Esophagus squamous epithelium (tissue), 5 donors: Measurements from ENCODE around the gene UAP1L1. TPM values are rescaled to one million over a fixed set of nuclear protein-coding genes. Genes with fewer than 3 reads are reported as not detected.

Experiments
- DNase-seq: peaks from one replicate; lab custom pipeline; 2025; lab: John Stamatoyannopoulos, UW
- H3K27ac ChIP-seq, 4 donors: fragments of 200-600 bp; sonication (generic); one replicate each; pipeline ENCODE4 v1.5.1; 2016 to 2019; ENCODE audit warnings: mild to moderate bottlenecking in 1 of 4
- H3K27me3 ChIP-seq, 4 donors: fragments of 200-600 bp; sonication (generic); 1 replicate in 3 of 4; 2 replicates in 1 of 4; pipeline versions ENCODE4 v1.5.1 to v1.6.0; 2017 to 2021; ENCODE audit warnings: antibody characterized with exemption in 1 of 4
- H3K36me3 ChIP-seq, 3 donors: fragments of 200-600 bp; sonication (generic); one replicate each; pipeline ENCODE4 v1.5.1; 2016 to 2019
- H3K4me1 ChIP-seq, 3 donors: fragments of 200-600 bp; sonication (generic); one replicate each; pipeline ENCODE4 v1.5.1; 2017 to 2019
- H3K4me3 ChIP-seq, 4 donors: fragments of 200-600 bp; sonication (generic); 1 replicate in 3 of 4; 2 replicates in 1 of 4; pipeline ENCODE4 v1.5.1; 2016 to 2019; ENCODE audit warnings: mild to moderate bottlenecking in 2 of 4, moderate library complexity in 1 of 4
- H3K9me3 ChIP-seq, 3 donors: fragments of 200-600 bp; sonication (generic); one replicate each; pipeline ENCODE4 v1.5.1; 2016 to 2019
- POLR2A ChIP-seq, 4 donors: fragments of 450-650 bp; IDR thresholded peaks; one replicate each; pipeline ENCODE4 v1.6.1; 2017; ENCODE audit warnings: antibody characterized with exemption in 4 of 4, mild to moderate bottlenecking in 4 of 4, moderate library complexity in 3 of 4
- WGBS, 2 donors: methylation state at CpG; one replicate each; pipeline ENCODE4 v1.1.5; 2018; 5-methylcytosine and 5-hydroxymethylcytosine counted together
- intact Hi-C: fragments of 100-400 bp; cut with DNase I; formaldehyde crosslinking; loops from one replicate; pipeline ENCODE4 v1.15.0; 2022
- total RNA-seq, 4 donors: library from RNA; depleted of rRNA; stranded (reverse); fragments of >200 nt; gene quantifications; one replicate each; pipeline ENCODE4 v1.1.0, GENCODE V29; 2016
- TF ChIP-seq, protein P1 (sequence below), 6 experiments: fragments of 450-650 bp in 4 of 6; fragments of 200-600 bp in 2 of 6; sonication (generic) in 2 of 6; IDR thresholded peaks; one replicate each; pipeline ENCODE4 v1.5.1; 2016 to 2019; ENCODE audit warnings: antibody characterized with exemption in 6 of 6, mild to moderate bottlenecking in 4 of 6, moderate library complexity in 4 of 6
- donor health status: DM: yes; HTN: yes; CAD: no.

Gene UAP1L1, protein sequence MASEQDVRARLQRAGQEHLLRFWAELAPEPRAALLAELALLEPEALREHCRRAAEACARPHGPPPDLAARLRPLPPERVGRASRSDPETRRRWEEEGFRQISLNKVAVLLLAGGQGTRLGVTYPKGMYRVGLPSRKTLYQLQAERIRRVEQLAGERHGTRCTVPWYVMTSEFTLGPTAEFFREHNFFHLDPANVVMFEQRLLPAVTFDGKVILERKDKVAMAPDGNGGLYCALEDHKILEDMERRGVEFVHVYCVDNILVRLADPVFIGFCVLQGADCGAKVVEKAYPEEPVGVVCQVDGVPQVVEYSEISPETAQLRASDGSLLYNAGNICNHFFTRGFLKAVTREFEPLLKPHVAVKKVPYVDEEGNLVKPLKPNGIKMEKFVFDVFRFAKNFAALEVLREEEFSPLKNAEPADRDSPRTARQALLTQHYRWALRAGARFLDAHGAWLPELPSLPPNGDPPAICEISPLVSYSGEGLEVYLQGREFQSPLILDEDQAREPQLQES
- 1 to 10 TPM; 2.2 to 4.7 (median 3.7) TPM for total RNA-seq

DNA sequence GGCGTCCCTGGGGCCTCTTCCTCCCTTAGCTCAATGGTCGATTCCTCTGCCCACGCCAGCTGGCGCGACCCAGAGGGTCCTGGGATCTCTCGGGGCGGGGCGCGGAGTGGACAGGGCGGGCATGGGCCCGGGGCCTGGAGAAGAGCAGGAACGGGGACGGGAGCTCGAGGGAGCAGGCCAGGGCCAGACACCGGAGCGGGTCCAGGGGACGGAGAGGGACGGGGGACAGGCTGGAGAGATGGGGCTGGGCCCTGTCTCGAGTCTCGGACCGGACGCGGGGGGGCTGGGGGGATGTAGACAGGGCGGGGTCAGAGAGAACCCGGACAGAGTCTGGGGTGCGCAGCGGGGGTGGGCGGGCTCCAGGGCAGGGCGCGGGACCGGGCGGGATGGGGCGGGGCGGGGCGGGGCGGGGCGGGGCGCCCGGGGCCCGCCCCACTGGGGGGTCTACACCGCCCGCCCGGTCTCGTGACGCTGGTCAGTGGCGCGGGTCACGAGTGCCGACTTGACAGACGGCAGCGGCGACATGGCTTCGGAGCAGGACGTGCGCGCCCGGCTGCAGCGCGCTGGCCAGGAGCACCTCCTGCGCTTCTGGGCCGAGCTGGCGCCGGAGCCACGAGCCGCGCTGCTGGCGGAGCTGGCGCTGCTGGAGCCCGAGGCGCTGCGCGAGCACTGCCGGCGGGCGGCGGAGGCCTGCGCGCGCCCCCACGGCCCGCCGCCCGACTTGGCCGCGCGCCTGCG, at the start of gene UAP1L1:
Gene UAP1L1 (plus strand): TSS at position 508 of the 738 bp plus-strand sequence. CDS start 16 bp downstream, at position 524.
- Histone ChIP-seq H3K27ac (peak within 1 kb of the TSS; percentile 45 to 83 (median 76)), H3K36me3 (peaks cover 7 to 37% (median 9%) of the 10 kb centered on the region in 3 donors), H3K27me3 (no peaks in the 10 kb centered on the region), H3K4me1 (peaks cover 18 to 43% (median 22%) of the 10 kb centered on the region in 3 donors), H3K4me3 (peak within 1 kb of the TSS; percentile 44 to 92 (median 60)), H3K9me3 (no peaks in the 10 kb centered on the region)
- WGBS, 2 donors: no CpG with 5 or more reads among the region's 87 CpGs
- no peak for DNase-seq
- TF ChIP-seq, protein P1, sequence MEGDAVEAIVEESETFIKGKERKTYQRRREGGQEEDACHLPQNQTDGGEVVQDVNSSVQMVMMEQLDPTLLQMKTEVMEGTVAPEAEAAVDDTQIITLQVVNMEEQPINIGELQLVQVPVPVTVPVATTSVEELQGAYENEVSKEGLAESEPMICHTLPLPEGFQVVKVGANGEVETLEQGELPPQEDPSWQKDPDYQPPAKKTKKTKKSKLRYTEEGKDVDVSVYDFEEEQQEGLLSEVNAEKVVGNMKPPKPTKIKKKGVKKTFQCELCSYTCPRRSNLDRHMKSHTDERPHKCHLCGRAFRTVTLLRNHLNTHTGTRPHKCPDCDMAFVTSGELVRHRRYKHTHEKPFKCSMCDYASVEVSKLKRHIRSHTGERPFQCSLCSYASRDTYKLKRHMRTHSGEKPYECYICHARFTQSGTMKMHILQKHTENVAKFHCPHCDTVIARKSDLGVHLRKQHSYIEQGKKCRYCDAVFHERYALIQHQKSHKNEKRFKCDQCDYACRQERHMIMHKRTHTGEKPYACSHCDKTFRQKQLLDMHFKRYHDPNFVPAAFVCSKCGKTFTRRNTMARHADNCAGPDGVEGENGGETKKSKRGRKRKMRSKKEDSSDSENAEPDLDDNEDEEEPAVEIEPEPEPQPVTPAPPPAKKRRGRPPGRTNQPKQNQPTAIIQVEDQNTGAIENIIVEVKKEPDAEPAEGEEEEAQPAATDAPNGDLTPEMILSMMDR (IDR thresholded peaks at IDR 0.05): no peak
- TF ChIP-seq POLR2A (IDR thresholded peaks at IDR 0.05): peak in 1 of 4 donors; percentile 67
- intact Hi-C loops: no loop called here

DNA sequence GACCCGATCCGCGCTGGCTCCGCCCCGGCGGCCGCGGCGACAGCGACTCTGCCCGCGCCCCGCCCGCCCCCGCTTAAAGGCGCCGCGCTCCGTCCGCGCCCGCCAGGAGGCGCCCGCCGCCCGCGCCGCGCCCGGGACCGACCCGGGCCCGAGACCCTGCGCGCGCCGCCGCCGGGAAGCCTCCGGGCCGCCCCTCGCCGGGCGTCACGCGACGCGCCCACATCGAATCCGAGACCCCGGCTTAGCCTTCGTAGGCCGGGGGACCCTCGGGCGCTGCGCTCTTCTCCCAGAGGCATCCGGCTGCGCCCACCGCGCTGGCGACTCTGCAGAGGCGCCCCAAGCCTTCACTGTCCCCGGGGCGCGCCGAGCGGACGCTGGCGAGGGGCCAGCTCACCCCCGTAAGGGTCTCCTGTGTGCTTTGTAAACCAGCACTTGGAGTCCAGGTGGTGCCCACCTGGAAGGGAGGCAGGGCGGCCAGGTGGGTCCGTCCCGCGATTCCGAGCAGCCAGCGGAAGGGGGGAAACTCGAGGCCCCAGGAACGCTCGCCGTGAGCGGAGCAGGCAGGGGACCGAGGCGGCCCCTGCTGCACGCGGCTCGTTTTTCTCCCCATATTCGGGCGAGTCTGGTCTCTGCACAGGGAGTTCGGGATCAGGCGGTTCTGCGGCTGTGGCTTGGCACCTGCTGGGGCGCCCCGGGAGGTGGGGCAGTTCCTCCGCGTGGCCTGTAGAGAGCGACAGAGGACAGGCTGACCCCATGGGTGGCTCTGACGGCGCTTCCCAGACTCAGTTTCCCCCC, 48.9 kb upstream of the UAP1L1 start:
- TF ChIP-seq POLR2A (IDR thresholded peaks at IDR 0.05): no peak
- TF ChIP-seq, protein P1 (IDR thresholded peaks at IDR 0.05): peak in 4 of 6 experiments; percentile 42 to 69 (median 52)
- Histone ChIP-seq H3K4me1 (peaks cover 28 to 66% (median 35%) of the 10 kb centered on the region in 3 donors), H3K36me3 (no peaks in the 10 kb centered on the region), H3K27ac (peak overlapping the region; percentile 50 to 72 (median 62)), H3K9me3 (no peaks in the 10 kb centered on the region), H3K4me3 (peak overlapping the region; percentile 33 to 82 (median 62)), H3K27me3 (no peaks in the 10 kb centered on the region)
- DNase-seq: no peak
- intact Hi-C loops: loop anchor here (5.0 kb wide), 1 partner anchor 86 kb away; the partner anchor contains the start of gene FBXW5
- no CpG with 5 or more reads among the region's 98 CpGs for WGBS, 2 donors

DNA sequence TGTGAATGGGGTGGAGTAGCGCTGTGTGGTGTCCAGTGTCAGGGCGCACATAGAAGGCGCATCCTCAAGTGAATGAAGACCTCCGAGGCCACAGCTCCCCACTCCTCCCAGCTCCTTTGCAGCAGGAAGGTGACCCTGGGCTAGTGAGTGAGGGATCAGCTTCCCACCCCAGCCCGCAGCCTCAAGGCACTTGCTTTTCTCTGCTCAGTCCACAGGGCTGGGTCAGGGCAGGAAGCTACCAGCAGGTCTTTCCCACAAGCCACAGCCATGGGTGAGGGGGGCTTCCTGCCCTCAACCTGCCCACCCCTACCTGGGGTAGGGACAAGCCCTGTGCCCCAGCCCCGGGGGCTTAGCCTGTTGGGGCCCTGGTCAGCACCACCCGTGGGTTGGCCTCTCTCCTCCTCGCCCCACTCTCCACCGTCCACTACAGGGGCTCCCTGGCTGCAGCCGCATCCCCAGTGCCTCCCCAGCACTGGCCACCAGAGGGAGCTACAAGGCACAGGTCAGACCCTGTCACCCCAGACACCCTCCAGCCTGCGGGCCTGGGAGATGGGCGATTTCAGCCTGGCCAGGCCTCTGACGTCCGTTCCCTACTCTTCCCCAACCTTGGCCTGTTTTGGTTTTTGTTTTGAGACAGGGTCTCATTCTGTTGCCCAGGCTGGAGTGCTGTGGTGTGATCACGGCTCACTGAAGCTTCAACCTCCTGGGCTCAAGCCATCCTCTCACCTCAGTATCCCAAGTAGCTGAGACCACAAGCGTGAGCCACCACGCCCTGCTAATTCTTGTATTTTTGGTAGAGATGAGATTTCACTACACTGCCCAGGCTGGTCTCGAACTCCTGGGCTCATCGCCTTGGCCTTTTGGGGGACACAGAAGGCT, 48.0 kb upstream of the UAP1L1 start:
- TF ChIP-seq, protein P1 (IDR thresholded peaks at IDR 0.05): peak; percentile 66 to 90 (median 85)
- TF ChIP-seq POLR2A (IDR thresholded peaks at IDR 0.05): no peak
- Histone ChIP-seq H3K9me3 (no peaks in the 10 kb centered on the region), H3K4me1 (peaks cover 29 to 67% (median 35%) of the 10 kb centered on the region in 3 donors), H3K27ac (peak overlapping the region; percentile 5 to 72 (median 52)), H3K27me3 (peaks cover 0 to under 1% (median 0%) of the 10 kb centered on the region in 4 donors), H3K36me3 (no peaks in the 10 kb centered on the region), H3K4me3 (peak overlapping the region; percentile 33 to 82 (median 62))
- intact Hi-C loops: loop anchor here (5.0 kb wide), 1 partner anchor 87 kb away; the partner anchor contains the start of gene FBXW5
- no peak for DNase-seq
- WGBS, 2 donors: 5 to 10% methylated on average over 7 to 8 of the region's 19 CpGs

DNA sequence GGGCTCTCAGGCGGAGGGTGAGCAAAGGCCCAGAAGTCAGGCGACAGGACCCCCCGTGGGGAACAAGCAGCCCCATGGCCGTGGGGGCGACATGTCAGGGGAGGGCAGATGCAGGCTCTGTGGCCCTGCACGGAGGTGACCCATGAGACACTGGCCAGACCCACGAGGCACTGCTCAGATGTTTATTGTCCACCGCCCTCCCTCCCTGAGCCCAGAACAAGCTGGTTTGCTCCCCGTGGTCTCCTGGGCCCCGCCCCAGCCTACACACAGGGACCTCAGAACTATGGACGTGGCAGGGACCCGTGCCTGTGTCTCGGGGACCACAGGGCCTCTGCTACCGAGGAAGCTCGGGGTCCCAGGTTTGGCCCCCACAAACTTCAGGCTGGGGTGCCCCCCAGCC, 47.3 kb upstream of the UAP1L1 start:
- 43% methylated on average over 6 of the region's 15 CpGs; no CpG with 5 or more reads in 1 of the 2 donors for WGBS, 2 donors
- intact Hi-C loops: loop anchor here (5.0 kb wide), 1 partner anchor 248 kb away; no protein-coding TSS in a partner anchor
- TF ChIP-seq, protein P1 (IDR thresholded peaks at IDR 0.05): no peak
- no peak for TF ChIP-seq POLR2A (IDR thresholded peaks at IDR 0.05)

More for the DNA sequence above, 47.3 kb upstream of the UAP1L1 start:
- Histone ChIP-seq H3K4me1 (peaks cover 36 to 73% (median 42%) of the 10 kb centered on the region in 3 donors), H3K36me3 (no peaks in the 10 kb centered on the region), H3K9me3 (no peaks in the 10 kb centered on the region), H3K27ac (peak overlapping the region in 1 of 4 donors; percentile 39), H3K4me3 (peak overlapping the region in 1 of 4 donors; percentile 40), H3K27me3 (peaks cover 0 to 5% (median 0%) of the 10 kb centered on the region in 4 donors)
- no peak for DNase-seq
